Spleen (tissue), 7 donors: ENCODE results near the gene NOS1AP.

Experiments
- CTCF ChIP-seq, 11 experiments: fragments of 200-600 bp in 7 of 11; fragments of 450-650 bp in 4 of 11; sonication (generic) in 4 of 11; IDR thresholded peaks in 8 of 11; conservative IDR thresholded peaks in 3 of 11; 1 replicate in 7 of 11; 2 replicates in 4 of 11; pipeline versions ENCODE4 v1.4.0 to v1.8.0; 2016 to 2021; ENCODE audit warnings: antibody characterized with exemption in 11 of 11, inconsistent platforms in 4 of 11, mild to moderate bottlenecking in 1 of 11
- POLR2A ChIP-seq, 3 donors: fragments of 450-650 bp; IDR thresholded peaks; one replicate each; pipeline ENCODE4 v1.5.1; 2017; ENCODE audit warnings: antibody characterized with exemption in 3 of 3, mild to moderate bottlenecking in 1 of 3
- donor health status: DM: no; HTN: no; CAD: no; lungs with moderate emphysema.
- donor health status: DM: no; HTN: no; CAD: no.
- donor health status: DM: no; HTN: no; CAD: no.

- TF ChIP-seq CTCF (IDR thresholded peaks at IDR 0.05 in 8 of 11, conservative IDR thresholded peaks at IDR 0.05 in 3 of 11) (no peak), POLR2A (IDR thresholded peaks at IDR 0.05) (no peak)
These were observed 38.4 kb downstream of the NOS1AP start for GRCh38 chr1:162107911-162108310.
